GM11168 (cell line): ENCODE data around the gene COL13A1.

Experiments used
- in situ Hi-C: fragments of 300-500 bp; cut with MboI; formaldehyde crosslinking; loops from one replicate; pipeline ENCODE4 v1.12.0; 2022; ENCODE audit warnings: low sequenced_read_pairs; ENCODE audit not compliant: unreplicated experiment

COL13A1 gene

DNA sequence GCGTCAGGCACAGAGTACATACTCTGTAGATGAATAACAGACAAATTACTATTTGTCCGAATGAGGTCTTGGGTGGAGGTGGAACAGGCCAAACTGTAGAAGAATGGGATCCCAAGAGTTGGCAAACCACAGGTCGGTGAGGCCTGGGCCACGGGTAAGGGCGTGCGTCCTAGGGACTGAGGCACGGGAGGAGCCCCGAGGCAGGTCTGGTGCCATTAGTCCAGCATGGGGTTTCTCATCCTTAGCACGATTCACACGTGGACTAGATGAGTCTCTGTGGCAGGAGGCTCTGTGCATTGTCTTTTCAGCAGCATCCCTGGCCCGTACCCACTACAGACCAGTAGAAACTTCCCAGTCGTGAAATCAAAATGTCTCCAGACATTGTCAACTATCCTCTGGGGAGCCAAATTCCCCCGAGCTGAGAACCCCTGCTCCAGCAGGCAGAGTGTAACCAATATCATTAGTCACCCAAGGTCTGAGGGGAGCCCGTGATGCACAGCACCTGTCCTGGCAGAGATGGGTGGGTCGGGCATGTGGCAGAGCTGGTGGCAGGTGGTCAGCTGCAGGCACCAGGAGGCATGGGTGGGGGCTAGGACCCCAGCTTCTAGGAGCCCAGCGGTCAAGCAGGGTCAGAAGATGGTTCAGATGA is 61.3 kb downstream of the COL13A1 start:
- in situ Hi-C loops, result no loop called here

DNA sequence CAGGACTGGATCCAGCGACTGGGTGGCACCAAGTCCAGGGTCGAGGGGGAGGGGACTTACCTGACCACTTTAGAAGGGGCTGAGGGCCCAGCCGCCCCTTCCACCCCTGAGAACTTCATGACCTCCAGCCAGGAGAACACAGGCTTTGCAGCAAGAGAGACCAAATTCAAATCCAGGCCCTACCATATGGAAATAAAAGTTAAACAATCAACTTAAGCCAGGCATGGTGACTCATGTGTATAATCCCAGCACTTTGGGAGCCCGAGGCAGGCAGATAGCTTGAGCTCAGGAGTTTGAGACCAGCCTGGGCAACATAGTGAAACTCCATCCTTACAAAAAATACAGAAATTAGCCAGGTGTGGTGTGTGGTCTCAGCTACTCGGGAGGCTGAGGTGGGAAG is 61.9 kb downstream of the COL13A1 start:
- in situ Hi-C loops, result no loop called here

DNA sequence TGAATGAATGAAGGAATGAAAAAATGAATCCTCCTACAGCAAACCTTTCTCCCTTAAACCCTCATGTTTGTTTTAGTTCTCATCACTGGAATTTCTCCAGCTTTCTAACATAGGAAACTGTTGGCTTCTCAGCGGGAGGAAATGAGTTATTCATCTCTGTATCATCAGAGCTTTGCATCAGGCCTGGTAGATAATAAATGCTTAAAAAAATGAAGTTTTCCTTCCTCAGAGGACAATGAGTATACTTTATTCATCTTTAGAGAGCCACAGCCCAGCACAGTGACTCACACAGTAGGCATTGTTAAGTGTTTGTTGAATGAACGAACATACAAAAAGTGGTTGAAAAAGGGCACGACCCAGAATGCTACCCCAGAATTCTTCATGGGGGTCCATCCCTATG is 62.6 kb downstream of the COL13A1 start:
- in situ Hi-C loops, result no loop called here

DNA sequence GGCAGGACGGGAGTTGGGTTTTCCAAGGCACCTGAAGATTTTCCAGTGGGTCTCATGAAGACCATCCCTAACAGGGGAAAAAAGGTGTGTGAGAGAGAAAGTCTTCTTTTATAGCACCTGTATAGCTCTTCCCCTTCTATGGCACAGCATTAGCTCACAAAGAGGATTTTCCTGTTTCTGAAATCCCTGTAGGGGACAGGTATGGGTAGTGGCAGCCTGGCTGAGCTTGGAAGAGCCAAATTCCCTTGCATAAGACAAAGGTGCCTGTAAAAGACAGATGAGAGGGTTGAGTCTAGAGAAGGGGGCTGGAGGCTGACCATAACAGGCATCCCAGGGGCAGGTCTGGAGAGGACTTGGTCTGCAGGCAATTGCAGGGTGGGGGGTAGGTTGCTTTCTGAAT is 63.7 kb downstream of the COL13A1 start:
- in situ Hi-C loops, result no loop called here

DNA sequence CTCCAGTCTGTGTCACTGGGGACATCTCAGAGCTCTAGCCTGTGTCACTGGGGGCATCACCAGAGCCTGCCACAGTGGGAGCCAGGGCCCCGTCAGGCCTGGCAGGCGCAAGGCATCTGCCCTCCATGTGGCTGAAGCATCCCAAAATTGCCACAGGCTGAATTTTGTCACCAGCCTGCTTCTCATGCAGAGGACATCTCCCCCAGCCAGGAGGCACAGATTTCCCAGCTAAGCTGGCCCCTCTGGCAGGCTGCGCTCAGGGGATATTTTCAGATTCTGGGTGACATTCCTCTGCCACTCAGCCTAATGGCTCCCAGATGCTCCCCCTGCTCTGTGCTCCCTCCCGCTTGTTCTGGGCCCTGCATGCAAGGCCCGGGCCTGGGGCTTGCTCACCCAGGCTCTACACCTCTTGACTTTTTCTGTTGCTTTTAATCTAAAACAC is 64.6 kb downstream of the COL13A1 start:
- in situ Hi-C loops, result no loop called here

DNA sequence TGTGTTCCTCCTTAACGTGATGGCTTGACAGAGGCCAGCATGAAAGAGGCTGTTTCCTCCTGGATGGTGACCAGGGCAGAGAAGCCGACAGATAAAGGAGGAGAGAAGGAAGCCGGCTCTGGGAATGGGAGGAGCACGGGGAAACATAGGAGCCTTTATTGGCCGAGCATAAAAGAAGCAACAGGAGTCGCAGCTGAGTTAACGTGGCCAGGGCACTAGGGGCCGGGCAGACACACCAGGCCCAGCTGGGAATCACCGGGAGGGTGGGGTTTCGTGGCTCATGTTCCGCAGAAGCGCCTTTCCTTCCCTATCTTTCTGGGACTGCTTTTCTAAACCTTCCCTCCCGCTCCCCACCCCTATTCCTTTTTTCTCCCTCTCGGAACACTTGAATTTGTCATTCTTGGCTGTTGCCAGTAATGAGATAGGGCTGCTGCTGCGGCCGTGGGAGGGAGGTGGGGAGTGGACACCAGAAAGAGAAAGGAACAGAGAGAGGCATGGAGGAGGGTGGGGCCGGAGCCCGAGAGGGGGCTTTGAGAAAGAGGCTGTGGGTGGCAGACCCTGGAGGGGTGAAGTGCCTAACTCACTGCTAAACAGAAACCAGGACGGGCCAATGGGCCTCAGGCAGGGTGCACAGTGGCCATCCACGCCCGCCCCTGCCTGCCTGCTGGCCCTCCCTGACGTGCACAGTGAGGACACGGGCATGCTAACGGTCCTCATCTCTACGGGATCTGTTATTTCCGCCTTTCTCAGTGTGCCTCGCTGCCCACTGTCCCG is 65.2 kb downstream of the COL13A1 start:
- in situ Hi-C loops, result no loop called here

DNA sequence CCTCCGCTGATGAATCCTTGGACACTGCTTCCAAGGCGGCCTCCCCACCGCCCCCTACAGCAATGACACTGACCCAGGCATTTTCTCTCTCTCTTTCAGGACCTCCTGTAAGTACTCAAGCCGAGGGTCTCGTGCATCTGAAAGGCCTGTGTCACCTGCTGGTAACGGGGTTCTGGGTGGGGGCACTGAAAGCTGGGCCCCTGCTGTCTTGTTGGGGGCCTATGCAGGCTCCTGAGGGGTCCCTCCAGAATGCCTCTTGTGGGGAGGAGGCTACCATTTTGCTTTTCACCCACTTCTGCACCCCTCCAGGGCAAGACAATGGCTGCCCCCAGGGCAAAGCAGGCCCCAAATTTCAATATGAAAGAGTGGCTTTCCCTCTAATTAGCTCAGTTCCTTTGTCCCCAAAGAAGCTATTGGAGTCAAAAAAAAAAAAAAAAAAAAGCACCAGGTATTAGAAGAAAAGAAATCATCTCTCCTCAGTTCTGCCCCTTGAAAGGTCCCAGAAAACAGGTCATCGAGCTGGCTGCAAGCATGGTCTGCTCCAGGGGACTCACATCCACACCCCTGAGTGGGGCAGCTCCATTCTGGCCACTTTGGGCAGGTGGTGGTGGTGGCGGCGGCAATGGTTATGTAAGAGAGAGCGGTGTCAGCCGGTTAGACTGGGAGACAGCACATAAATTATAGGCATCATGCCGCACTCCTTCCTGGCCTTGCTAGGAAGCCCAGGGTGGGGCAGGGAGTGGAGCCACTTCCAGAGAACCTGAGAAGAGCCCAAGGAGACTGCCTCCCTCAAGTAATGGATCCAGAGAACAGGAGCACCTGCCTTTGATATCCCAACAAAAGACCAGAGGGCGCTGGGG is 66.2 kb downstream of the COL13A1 start:
- in situ Hi-C loops, result no loop called here

DNA sequence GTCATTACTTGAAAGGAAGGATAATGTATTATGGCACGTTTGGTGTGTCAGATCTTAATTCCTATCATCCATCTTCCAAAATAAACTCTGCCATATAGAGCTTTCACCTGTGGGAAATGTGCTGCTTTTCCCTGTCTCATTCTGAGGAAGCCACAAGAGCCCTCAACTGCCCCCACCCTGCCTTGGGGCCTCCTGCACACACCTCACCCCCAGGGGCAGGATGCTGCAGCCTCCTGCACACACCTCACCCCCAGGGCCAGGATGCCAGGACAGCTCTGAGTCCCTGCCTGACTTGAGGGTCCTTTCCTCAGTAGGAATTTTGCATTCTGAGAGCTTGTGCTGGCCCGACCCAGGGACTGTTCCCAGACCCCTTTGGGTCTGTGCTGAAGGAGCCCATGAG is 67.1 kb downstream of the COL13A1 start:
- in situ Hi-C loops, result no loop called here

DNA sequence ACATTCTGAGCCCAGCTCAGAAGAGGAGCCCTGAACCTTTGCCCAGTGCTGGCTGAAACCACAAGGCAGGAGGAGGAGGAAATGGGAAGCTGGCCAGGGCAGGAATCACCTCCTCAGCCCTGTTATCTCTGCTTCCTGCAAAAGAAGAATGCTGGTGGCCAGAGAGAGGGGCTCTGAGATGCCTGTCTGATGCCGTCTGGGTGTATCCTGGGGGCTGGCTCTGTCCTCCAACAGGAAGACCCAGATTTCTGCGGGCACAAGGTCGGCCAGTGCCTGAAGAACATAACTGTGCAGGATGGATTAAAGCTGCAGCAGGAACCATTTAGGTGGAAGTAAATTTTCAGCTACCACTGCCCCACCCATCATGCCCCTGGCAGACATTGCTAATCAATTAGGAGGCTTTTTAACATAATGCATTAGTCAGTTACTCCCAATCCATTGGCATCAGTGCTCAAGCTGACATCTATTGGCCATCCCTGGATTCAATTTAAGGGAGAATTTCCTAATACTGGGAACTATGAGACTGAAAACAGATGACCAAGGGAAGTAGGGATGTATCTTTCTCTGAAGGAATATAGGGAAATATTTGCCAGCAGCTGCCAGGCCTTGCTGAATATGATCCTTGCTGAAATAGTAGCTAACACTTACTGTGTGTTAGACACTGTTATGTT is 67.7 kb downstream of the COL13A1 start:
- in situ Hi-C loops, result no loop called here

DNA sequence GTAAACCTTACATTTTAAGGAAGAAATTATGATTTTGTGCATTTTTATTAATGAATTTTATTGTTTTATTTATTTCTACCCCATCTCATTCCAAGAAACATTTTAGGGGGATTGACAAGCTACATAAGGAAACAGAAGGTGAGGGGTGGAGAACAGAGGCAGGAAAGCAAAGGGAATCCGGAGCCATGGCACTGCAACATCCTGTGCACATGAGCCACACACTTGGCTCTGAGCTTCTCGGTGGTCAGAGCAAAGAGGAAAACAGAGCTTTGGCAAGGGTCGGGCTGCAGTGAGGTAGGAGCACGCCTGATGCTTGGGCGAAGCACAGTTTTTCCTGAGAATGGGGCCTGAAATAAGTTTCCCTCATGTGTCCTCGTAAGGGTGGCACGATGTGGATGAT is 68.9 kb downstream of the COL13A1 start:
- in situ Hi-C loops, result no loop called here

DNA sequence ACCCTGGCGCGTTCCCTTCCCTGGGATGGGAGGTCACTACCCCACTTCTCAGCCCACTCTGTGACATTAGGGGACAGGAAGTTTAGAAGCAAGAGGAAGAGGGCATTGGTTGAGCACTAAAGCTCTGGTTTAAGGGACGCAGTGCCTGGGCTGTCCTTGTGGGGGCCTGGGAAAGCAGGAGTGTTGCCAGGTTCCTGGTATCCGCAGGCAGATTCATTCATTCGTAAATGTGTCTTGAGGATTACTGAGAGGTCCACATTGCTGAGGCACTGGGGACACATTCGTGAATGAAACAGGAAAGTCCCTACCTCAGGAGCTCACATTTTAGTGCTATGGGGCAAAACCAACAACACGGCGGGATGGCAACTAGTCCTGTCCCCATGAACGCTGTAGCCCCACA is 69.4 kb downstream of the COL13A1 start:
- in situ Hi-C loops, result no loop called here

DNA sequence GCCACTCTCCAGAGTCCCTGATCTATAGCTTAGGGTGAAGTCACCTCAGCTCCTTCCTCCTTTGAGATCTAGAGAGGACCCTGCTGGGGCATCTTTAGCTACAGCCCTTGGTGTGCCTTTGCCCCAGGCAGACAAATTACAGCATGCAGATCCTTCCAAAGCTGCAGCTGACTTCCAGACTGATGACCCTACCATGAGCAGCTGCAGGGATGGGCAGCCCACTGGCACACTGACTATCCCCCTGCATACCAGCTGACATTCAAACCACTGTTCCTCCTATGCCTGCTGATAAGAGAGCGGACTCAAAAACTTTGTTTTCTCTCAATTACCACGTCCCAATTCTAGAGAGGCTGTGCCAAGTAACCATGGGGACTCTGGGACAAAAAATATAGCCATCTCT is 70.6 kb downstream of the COL13A1 start:
- in situ Hi-C loops, result no loop called here

DNA sequence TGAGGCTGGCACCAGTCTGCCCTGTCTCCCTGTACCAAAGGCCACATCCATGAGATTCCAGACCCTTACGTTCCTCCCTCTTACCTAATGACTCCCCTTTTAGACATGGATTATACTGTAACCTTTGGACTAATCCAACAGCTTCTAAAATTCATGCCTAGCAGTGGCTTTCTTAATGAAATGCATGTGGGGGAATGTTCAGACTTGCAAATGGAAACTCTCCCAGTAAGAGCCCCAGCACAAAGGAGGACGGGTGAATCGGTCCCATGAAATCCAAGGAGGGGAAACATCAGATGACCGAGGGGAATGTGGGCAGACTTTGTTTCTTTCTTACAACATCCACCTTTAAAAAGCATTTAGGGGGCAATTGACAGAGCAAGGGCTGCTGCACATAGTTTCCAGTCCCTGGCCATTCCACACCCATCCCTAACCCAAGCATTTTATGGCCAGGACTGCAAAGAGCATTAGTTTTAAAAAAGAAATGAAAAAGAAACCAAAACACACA is 71.5 kb downstream of the COL13A1 start:
- in situ Hi-C loops, result no loop called here

DNA sequence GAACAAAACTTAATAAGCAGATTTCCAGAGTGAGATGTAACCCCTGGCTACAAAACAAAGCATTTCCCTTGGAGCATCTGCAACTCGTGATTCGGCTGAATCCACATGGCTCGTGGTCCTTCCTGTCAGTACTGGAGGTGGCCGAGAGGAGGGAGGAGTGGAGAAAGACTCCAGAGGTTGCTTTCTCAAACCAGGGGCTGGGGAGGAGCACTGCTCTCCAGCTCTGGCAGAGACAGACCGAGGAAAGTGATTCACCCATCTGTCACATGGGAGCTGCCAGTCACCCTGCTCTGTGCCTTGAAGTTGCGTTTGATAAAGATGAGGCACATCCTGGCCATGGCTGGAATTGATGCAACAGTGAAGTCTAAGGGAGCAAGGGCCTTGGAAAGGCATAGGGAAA is 72.7 kb downstream of the COL13A1 start:
- in situ Hi-C loops, result no loop called here

DNA sequence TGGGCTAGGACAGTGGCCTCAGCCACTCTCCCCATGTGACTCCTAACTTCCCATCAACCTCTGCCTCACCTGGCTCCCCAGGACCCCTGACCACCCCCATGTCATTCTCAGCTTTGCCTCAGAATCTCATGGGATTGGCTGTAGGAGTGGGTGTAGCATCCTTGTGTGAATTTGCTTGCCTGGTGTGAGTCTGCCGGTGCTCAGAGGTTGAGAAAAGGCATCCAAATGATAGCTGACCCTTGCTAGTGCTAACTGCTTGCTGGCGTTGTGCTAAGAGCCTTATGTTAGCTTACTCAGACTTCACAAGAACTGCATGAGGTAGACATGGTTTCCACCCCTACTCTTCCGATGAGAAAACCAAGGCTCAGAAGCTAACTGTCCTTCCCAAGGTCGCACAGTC is 74.2 kb downstream of the COL13A1 start:
- in situ Hi-C loops, result no loop called here

DNA sequence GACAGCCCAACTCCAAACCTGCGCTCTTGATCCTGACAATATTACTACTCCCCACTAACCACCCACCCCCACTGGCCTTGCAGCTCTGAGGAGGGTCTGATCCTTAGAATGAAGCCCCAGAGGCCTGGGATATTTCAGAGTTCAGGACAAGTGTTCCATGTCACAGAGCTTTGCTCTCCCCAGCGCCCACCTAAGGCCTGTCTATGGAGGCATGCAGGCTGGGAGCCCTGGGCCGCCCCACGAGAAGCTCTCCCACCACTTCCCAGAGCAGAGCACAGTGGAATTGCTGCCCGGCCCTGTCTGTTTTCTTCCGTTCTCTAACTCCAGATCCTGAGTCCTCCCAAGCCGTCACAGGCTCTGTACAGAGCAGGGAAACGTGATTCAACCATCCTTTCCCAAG is 74.6 kb downstream of the COL13A1 start:
- in situ Hi-C loops, result no loop called here

DNA sequence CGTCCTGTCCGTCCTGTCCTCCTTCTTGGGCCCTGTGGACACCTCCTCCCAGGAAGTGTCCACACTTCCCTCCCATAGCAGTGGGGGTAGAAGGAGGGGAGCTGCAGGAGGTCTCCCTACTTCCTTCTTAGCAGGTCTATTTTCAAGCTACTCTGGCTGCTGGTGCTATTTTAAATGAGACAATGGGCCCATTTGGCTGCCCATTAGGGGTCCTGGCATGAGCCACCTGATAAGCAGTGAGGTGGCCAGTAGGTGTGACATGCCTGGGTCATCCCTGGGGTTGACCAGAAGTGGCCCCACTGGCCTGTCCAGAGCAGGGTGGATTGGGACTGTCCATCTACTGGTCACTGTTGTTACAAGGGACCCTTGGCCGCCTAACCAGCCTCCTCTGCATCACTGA is 75.2 kb downstream of the COL13A1 start:
- in situ Hi-C loops, result no loop called here

DNA sequence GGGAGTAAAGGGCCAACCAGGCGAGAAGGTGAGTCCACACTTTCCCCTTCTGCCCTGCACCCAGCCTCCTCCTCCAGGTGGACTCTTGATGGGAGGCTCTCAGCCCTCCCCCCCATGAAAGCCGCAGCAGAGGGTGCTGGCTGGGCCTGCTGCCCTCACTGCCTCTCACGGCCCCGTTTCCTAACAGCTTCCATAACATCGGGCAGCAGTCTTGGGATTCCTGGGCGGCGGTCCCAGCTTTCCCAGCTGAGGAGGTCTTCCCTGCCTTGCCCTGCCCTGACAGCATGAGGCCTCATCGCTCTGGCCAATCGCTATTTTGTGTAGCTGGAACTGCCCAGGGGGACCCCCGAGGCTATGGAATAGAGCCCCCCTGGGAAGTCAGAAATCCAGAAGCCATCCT is 76.3 kb downstream of the COL13A1 start:
- in situ Hi-C loops, result no loop called here

DNA sequence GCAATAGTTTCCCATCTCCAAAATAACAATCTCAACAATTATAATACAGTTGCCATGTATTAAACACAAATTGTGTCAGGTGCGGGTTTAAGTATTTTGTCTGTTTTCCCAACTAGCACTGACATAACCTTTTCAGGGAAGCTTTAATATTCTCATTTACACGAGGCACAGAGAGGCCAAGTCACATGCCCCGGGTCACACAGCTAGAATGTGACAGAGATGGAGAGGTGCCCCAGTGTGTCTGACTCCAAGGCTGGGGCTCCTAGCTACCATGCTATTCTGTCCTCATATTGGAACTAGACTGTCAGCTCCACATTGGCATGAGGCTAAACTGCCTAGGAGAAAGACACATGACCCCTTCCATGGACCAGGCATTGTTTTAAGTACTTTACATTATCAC is 77.2 kb downstream of the COL13A1 start:
- in situ Hi-C loops, result no loop called here

DNA sequence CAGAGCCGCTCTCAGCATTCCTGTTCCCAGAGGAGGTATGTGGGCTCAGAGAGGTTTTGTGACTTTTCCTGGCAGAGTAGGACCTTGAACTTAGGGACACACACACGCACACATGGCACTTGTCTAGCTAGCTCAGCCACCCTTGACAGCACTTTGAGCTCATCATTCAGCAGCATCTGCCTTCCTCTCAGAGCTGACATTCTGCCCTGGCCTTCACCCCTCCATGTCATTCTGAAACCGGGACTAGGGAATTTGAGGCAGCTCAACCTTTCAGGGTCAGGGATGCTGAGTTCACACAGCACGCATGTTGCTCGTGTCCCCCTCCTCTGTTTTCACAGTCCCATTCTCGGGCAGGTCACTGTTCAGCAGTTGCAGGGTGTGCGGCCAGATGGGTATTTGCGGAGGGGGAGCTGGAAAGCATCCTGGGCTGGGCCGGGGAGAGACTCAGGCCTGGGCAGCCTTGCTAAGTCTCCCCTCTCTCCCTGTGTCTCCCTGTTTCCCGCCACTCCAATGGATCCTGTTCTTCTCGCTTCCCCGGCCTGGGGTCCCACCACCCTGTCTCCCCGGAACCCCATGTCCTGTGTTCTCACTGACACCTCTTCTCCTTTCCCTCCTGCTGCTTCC is 78.0 kb downstream of the COL13A1 start:
- in situ Hi-C loops, result no loop called here
